H9 (cell line): Measurements from ENCODE around the gene GNAI1. TPM values are rescaled to one million over a fixed set of nuclear protein-coding genes. Genes with fewer than 3 reads are reported as not detected.

Source experiments
- DNase-seq: peaks from one replicate; pipeline ENCODE4 v3.0.0-alpha.2; 2017
- H2AFZ ChIP-seq: one replicate; pipeline ENCODE4 v1.6.1; 2013; ENCODE audit warnings: mild to moderate bottlenecking, low read length, control low read depth, moderate library complexity
- H2AK5ac ChIP-seq: 2 replicates; pipeline ENCODE4 v1.6.1; 2013; ENCODE audit warnings: low read length, control low read depth, mixed read lengths; ENCODE audit not compliant: insufficient read length
- H2BK120ac ChIP-seq: one replicate; pipeline ENCODE4 v1.6.1; 2013; ENCODE audit warnings: low read depth, mild to moderate bottlenecking, low read length, control low read depth, inconsistent platforms; ENCODE audit not compliant: poor library complexity, severe bottlenecking
- H2BK12ac ChIP-seq: 2 replicates; pipeline ENCODE4 v1.6.1; 2013; ENCODE audit warnings: low read length, control low read depth, mixed read lengths, low read depth; ENCODE audit not compliant: insufficient read length
- H2BK15ac ChIP-seq: 2 replicates; pipeline ENCODE4 v1.6.1; 2013; ENCODE audit warnings: low read depth, low read length, control low read depth
- H2BK20ac ChIP-seq: one replicate; pipeline ENCODE4 v1.6.1; 2013; ENCODE audit warnings: low read depth, mild to moderate bottlenecking, low read length, control low read depth, inconsistent platforms; ENCODE audit not compliant: poor library complexity, severe bottlenecking
- H2BK5ac ChIP-seq: 2 replicates; pipeline ENCODE4 v1.6.1; 2013; ENCODE audit warnings: low read length, control low read depth, mixed read lengths; ENCODE audit not compliant: insufficient read length
- H3K14ac ChIP-seq: 2 replicates; pipeline ENCODE4 v1.6.1; 2013; ENCODE audit warnings: low read length, control low read depth; ENCODE audit not compliant: insufficient read depth
- H3K18ac ChIP-seq: 2 replicates; pipeline ENCODE4 v1.6.1; 2013; ENCODE audit warnings: low read depth, mild to moderate bottlenecking, mixed read lengths, low read length, control low read depth; ENCODE audit not compliant: insufficient read length
- H3K23ac ChIP-seq: 2 replicates; pipeline ENCODE4 v1.6.1; 2013; ENCODE audit warnings: low read length, control low read depth, mixed read lengths, low read depth; ENCODE audit not compliant: insufficient read length
- H3K23me2 ChIP-seq: 2 replicates; pipeline ENCODE4 v1.6.1; 2013; ENCODE audit warnings: low read depth, mild to moderate bottlenecking, mixed read lengths, low read length, control low read depth; ENCODE audit not compliant: insufficient read length, poor library complexity, severe bottlenecking
- H3K27ac ChIP-seq: 2 replicates; pipeline ENCODE4 v1.5.1; 2013; ENCODE audit warnings: low read length, control low read depth, mixed read lengths, low read depth; ENCODE audit not compliant: insufficient read length
- H3K27me3 ChIP-seq: 2 replicates; pipeline ENCODE4 v1.6.1; 2013; ENCODE audit warnings: low read length, control low read depth, inconsistent platforms; ENCODE audit not compliant: insufficient read depth
- H3K4ac ChIP-seq: 2 replicates; pipeline ENCODE4 v1.6.1; 2013; ENCODE audit warnings: low read depth, mild to moderate bottlenecking, control low read depth, inconsistent platforms, low read length, moderate library complexity
- H3K4me1 ChIP-seq: 2 replicates; pipeline ENCODE4 v1.6.1; 2013; ENCODE audit warnings: low read length, control low read depth, inconsistent platforms; ENCODE audit not compliant: insufficient read depth
- H3K4me2 ChIP-seq: 2 replicates; pipeline ENCODE4 v1.6.1; 2013; ENCODE audit warnings: low read length, control low read depth, mixed read lengths; ENCODE audit not compliant: insufficient read length, insufficient read depth
- H3K56ac ChIP-seq: 2 replicates; pipeline ENCODE4 v1.6.1; 2013; ENCODE audit warnings: low read depth, mild to moderate bottlenecking, mixed read lengths, low read length, control low read depth; ENCODE audit not compliant: insufficient read length
- H3K79me1 ChIP-seq: 2 replicates; pipeline ENCODE4 v1.6.1; 2013; ENCODE audit warnings: low read depth, mild to moderate bottlenecking, moderate library complexity, low read length, control low read depth, inconsistent platforms; ENCODE audit not compliant: insufficient read depth, poor library complexity, severe bottlenecking
- H3K79me2 ChIP-seq: 2 replicates; pipeline ENCODE4 v1.6.1; 2013; ENCODE audit warnings: low read length, control low read depth, inconsistent platforms; ENCODE audit not compliant: insufficient read depth
- H3K9ac ChIP-seq: 2 replicates; pipeline ENCODE4 v1.6.1; 2013; ENCODE audit warnings: low read length, control low read depth, mixed read lengths; ENCODE audit not compliant: insufficient read length; ENCODE audit errors: extremely low read depth
- H3K9me3 ChIP-seq: one replicate; pipeline ENCODE4 v1.6.1; 2013; ENCODE audit warnings: low read depth, low read length, inconsistent platforms; ENCODE audit not compliant: control insufficient read depth
- H3T11ph ChIP-seq: one replicate; pipeline ENCODE4 v1.6.1; 2013; ENCODE audit warnings: mild to moderate bottlenecking, low read length, control low read depth, inconsistent platforms
- H4K20me1 ChIP-seq: one replicate; pipeline ENCODE4 v1.6.1; 2013; ENCODE audit not compliant: control insufficient read depth, insufficient read length, insufficient read depth
- H4K5ac ChIP-seq: 2 replicates; pipeline ENCODE4 v1.6.1; 2013; ENCODE audit warnings: low read depth, mild to moderate bottlenecking, mixed read lengths, low read length, control low read depth; ENCODE audit not compliant: insufficient read length
- H4K8ac ChIP-seq: replicated peaks from 2 replicates; pipeline ENCODE4 v1.6.1; 2013; ENCODE audit warnings: low read length, control low read depth, mixed read lengths, low read depth; ENCODE audit not compliant: insufficient read length
- H4K91ac ChIP-seq: 2 replicates; pipeline ENCODE4 v1.6.1; 2013; ENCODE audit warnings: low read depth, mild to moderate bottlenecking, moderate library complexity, mixed read lengths, low read length, control low read depth; ENCODE audit not compliant: insufficient read length
- H3K27ac Mint-ChIP-seq, 3 experiments: 2 replicates in 2 of 3; 3 replicates in 1 of 3; pipeline ENCODE4 v1.8.0; 2020 to 2021; ENCODE audit warnings: mixed read lengths in 3 of 3, mild to moderate bottlenecking in 1 of 3, moderate library complexity in 1 of 3
- H3K27me3 Mint-ChIP-seq: 2 replicates; pipeline ENCODE4 v1.8.0; 2021; ENCODE audit warnings: low read depth, mild to moderate bottlenecking, moderate library complexity, mixed read lengths
- H3K36me3 Mint-ChIP-seq, 3 experiments: 2 replicates in 2 of 3; 3 replicates in 1 of 3; pipeline ENCODE4 v1.8.0; 2020 to 2021; ENCODE audit warnings: low read depth in 3 of 3, mixed read lengths in 3 of 3; ENCODE audit not compliant: insufficient read depth in 1 of 3
- H3K4me1 Mint-ChIP-seq, 2 experiments: 2 replicates each; pipeline ENCODE4 v1.8.0; 2020; ENCODE audit warnings: mixed read lengths in 2 of 2
- H3K4me3 Mint-ChIP-seq, 2 experiments: 2 replicates in 1 of 2; 3 replicates in 1 of 2; pipeline ENCODE4 v1.8.0; 2020 to 2021; ENCODE audit warnings: mild to moderate bottlenecking in 2 of 2, mixed read lengths in 2 of 2, moderate library complexity in 1 of 2
- H3K9me3 Mint-ChIP-seq, 2 experiments: 2 replicates in 1 of 2; 3 replicates in 1 of 2; pipeline ENCODE4 v1.8.0; 2020; ENCODE audit warnings: mild to moderate bottlenecking in 2 of 2, mixed read lengths in 2 of 2, moderate library complexity in 1 of 2
- CTCF ChIP-seq: fragments of 200-600 bp; sonication (generic); conservative IDR thresholded peaks from 3 replicates; pipeline ENCODE4 v1.8.0; 2021; ENCODE audit warnings: antibody characterized with exemption, mild to moderate bottlenecking
- WGBS: extraction: QIAGEN DNeasy Blood & Tissue Kit; methylation state at CpG from one replicate; pipeline ENCODE4 v1.1.7; 2013; ENCODE audit warnings: missing lambda C conversion rate, low lambda C conversion rate, mixed read lengths; ENCODE audit not compliant: insufficient read length; ENCODE audit errors: extremely low coverage; 5-methylcytosine and 5-hydroxymethylcytosine counted together
- total RNA-seq: library from RNA; stranded (reverse); gene quantifications from 2 replicates; pipeline ENCODE4 v1.2.1, GENCODE V29; 2021

GNAI1 gene
- total RNA-seq, 1 experiment from 2014 or later = 14.1 TPM

- no peak overlapping the region for H3K4me3 Mint-ChIP-seq
- Histone ChIP-seq H4K91ac (no peak overlapping the region), H2BK120ac (no peak overlapping the region), H4K5ac (no peak overlapping the region), H2BK5ac (no peak overlapping the region), H2AFZ (no peak overlapping the region), H3K4me1 (no peaks in the 10 kb centered on the region; the same call in 1 of the 2 replicates), H3K18ac (no peak overlapping the region), H3K9ac (no peak overlapping the region), H3K4ac (no peak overlapping the region), H2AK5ac (no peak overlapping the region), H2BK20ac (no peak overlapping the region), H3T11ph (no peak overlapping the region), H3K79me2 (no peaks in the 10 kb centered on the region), H4K8ac (no peak overlapping the region), H2BK15ac (no peak overlapping the region), H3K9me3 (no peaks in the 10 kb centered on the region), H3K4me2 (no peak overlapping the region), H3K56ac (no peak overlapping the region), H3K23me2 (no peaks in the 10 kb centered on the region), H3K14ac (no peak overlapping the region), H3K23ac (no peak overlapping the region), H3K27ac (no peak overlapping the region), H3K79me1 (no peaks in the 10 kb centered on the region), H4K20me1 (no peaks in the 10 kb centered on the region), H3K27me3 (no peaks in the 10 kb centered on the region), H2BK12ac (no peak overlapping the region)
- no peak overlapping the region for H3K27ac Mint-ChIP-seq
- no peak for DNase-seq
- H3K4me1 Mint-ChIP-seq = peaks cover 13 to 21% of the 10 kb centered on the region in 2 experiments
- no peak for TF ChIP-seq CTCF
- no peaks in the 10 kb centered on the region for H3K27me3 Mint-ChIP-seq
- WGBS = no CpG with 5 or more reads among the region's 2 CpGs
- H3K9me3 Mint-ChIP-seq = no peaks in the 10 kb centered on the region
- peaks cover 2 to 17% (median 15%) of the 10 kb centered on the region in 3 experiments for H3K36me3 Mint-ChIP-seq
Measured at GRCh38 chr7:80197627-80198026, 63.0 kb downstream of the GNAI1 start.
